D721Med (cell line): ENCODE results near the gene OR10K2.

ENCODE experiments used
- DNase-seq: peaks from one replicate; pipeline ENCODE4 v3.0.0; 2011; ENCODE audit warnings: low spot score; ENCODE audit not compliant: insufficient read length
- FAIRE-seq: peaks from 2 replicates; lab custom pipeline; 2011; peaks lifted over from hg19 to GRCh38; lab: Jason Lieb, UNC
- CTCF ChIP-seq: IDR thresholded peaks from 2 replicates; pipeline ENCODE4 v1.5.1; 2012; ENCODE audit warnings: mild to moderate bottlenecking, control low read depth; ENCODE audit not compliant: insufficient read depth; ENCODE audit errors: missing control alignments

Gene OR10K2

GRCh38 chr1:158371188-158371953, 54.7 kb downstream of the OR10K2 start:
- FAIRE-seq (no peak), DNase-seq (no peak)
- no peak for TF ChIP-seq CTCF
